ENCODE data around the gene CHD1. TPM values are rescaled to one million over a fixed set of nuclear protein-coding genes. Genes with fewer than 3 reads are reported as not detected.

CHD1 gene
- total RNA-seq, 4 donors from 2014 or later = 25.0 to 44.3 (median 33.8) TPM

DNA sequence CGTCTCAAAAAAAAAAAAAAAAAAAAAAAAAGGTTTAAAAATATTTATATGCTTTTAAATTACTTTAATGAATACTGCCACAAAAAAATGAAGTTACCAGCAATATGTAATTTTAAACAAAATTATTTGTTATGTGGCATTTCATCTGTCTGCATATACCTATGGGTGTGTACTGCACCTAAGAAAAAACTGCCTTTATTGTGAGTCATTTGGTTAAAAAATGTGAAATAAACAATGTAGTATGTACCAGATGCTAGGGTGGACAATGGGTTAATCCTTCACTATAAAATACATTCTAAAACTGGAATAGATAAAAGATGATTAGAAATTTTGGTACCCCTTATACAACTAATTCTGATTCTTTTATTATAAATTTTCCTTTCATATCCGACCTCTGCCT lies 12.3 kb downstream of the CHD1 start:
- ATAC-seq (no peak), DNase-seq (no peak)
- Histone ChIP-seq H3K9me3 (no peaks in the 10 kb centered on the region), H3K36me3 (peaks cover 0 to 14% of the 10 kb centered on the region in 2 donors), H3K4me1 (peaks cover 17 to 22% of the 10 kb centered on the region in 2 donors), H3K27me3 (no peaks in the 10 kb centered on the region), H3K27ac (no peak overlapping the region), H3K4me3 (no peak overlapping the region)
- in situ Hi-C loops (cut with MboI; ENCODE audit: low sequenced_read_pairs in 4 of 4) = no loop called here
- TF ChIP-seq POLR2A (IDR thresholded peaks at IDR 0.05) = no peak
- intact Hi-C loops (cut with DNase I; ENCODE audit: low total_unique reads) = no loop called here

DNA sequence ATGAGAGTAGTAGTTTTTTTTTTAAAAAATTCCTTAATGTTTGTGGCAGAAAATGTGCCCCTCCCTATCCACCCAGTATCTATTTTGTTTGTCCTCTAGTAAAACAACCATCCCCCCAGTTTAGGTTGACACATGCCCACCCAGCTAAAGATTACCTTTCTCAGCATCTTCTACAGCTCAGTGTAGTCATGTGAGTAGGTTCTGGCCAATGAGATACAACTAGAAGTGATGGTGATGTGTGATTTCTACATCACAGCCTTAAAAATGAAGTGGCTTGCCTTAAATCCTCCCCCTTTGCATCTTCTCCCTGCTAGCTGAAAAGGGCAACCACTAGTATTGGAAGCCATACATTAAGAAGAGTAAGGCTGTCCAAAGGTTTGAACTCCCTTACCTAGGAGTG lies 14.9 kb downstream of the CHD1 start:
- Histone ChIP-seq H3K9me3 (no peaks in the 10 kb centered on the region), H3K4me3 (no peak overlapping the region), H3K27me3 (no peaks in the 10 kb centered on the region), H3K4me1 (peaks cover 34 to 42% of the 10 kb centered on the region in 2 donors), H3K27ac (no peak overlapping the region), H3K36me3 (no peaks in the 10 kb centered on the region)
- TF ChIP-seq, protein P1, sequence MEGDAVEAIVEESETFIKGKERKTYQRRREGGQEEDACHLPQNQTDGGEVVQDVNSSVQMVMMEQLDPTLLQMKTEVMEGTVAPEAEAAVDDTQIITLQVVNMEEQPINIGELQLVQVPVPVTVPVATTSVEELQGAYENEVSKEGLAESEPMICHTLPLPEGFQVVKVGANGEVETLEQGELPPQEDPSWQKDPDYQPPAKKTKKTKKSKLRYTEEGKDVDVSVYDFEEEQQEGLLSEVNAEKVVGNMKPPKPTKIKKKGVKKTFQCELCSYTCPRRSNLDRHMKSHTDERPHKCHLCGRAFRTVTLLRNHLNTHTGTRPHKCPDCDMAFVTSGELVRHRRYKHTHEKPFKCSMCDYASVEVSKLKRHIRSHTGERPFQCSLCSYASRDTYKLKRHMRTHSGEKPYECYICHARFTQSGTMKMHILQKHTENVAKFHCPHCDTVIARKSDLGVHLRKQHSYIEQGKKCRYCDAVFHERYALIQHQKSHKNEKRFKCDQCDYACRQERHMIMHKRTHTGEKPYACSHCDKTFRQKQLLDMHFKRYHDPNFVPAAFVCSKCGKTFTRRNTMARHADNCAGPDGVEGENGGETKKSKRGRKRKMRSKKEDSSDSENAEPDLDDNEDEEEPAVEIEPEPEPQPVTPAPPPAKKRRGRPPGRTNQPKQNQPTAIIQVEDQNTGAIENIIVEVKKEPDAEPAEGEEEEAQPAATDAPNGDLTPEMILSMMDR (IDR thresholded peaks at IDR 0.05 in 4 of 5, conservative IDR thresholded peaks at IDR 0.05 in 1 of 5) = no peak
- TF ChIP-seq POLR2A (IDR thresholded peaks at IDR 0.05) = no peak
- no peak for DNase-seq
- no peak for ATAC-seq
- intact Hi-C loops (cut with DNase I; ENCODE audit: low total_unique reads) (no loop called here), in situ Hi-C loops (cut with MboI; ENCODE audit: low sequenced_read_pairs in 4 of 4) (no loop called here)

DNA sequence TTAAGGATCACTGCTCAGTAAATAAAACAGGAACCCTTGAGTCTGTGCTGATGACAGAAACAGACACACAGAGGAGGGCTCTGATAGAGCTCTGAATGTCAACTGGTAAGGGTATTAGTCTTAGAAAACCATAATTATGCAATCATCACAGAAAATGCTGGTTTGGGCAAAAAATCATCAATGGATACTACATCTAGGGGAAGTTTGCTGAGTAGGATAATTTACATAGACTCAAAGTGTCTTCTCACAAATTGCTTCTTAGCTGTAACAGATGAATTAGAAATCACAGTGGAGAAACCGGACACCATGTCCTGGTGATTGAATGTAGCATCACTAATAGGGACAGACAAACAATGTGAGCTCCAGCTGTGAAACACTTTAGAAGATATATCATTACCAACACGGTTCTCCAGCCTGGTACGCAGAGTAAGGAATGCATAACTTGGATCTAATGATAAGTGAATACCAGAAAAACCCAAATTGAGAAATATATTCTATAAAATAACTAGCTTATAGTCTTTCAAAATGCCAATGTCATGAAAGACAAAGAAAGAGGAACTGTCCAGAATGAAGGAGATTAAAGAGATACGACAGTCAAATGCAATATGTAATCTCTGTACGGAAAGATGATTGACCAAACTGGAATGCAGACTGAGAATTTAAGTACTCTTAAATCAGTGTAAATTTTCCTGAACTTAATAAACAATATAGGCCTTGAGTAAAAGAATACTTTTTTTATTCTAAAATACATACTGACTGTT lies 17.3 kb downstream of the CHD1 start:
- in situ Hi-C loops (cut with MboI; ENCODE audit: low sequenced_read_pairs in 4 of 4) (no loop called here), intact Hi-C loops (cut with DNase I; ENCODE audit: low total_unique reads) (no loop called here)
- no peaks in the 10 kb centered on the region for H3K9me3 ChIP-seq
- TF ChIP-seq, protein P1 (IDR thresholded peaks at IDR 0.05 in 4 of 5, conservative IDR thresholded peaks at IDR 0.05 in 1 of 5) = no peak
- TF ChIP-seq POLR2A (IDR thresholded peaks at IDR 0.05) = no peak
- H3K4me3 ChIP-seq = no peak overlapping the region
- ATAC-seq = peak in 1 of 2 donors; percentile 23
- H3K27me3 ChIP-seq = no peaks in the 10 kb centered on the region
- H3K4me1 ChIP-seq = peaks cover 34 to 46% of the 10 kb centered on the region in 2 donors
- no peak for DNase-seq
- no peaks in the 10 kb centered on the region for H3K36me3 ChIP-seq
- H3K27ac ChIP-seq = no peak overlapping the region

DNA sequence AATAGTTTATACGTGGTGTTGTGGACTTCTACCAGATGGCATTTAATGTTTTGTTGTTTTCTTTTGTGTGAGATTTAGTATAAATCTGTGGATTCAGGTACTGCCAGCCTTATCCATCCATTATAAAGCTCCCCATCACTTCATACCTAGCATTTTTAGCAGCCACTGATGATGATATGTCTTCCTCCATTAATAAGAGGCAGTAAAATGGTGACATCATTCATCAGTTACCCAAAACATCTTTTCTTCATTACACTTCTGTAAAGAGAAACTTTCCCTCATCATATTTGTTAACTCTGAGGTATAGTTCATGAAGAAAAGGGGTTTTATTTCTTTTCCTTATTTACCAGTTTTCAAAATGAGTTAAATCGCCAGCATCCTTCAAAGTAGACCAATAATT lies 19.4 kb downstream of the CHD1 start:
- TF ChIP-seq, protein P1 (IDR thresholded peaks at IDR 0.05 in 4 of 5, conservative IDR thresholded peaks at IDR 0.05 in 1 of 5) = no peak
- TF ChIP-seq POLR2A (IDR thresholded peaks at IDR 0.05) = no peak
- DNase-seq = no peak
- Histone ChIP-seq H3K4me3 (no peak overlapping the region), H3K4me1 (peaks cover 26 to 39% of the 10 kb centered on the region in 2 donors), H3K9me3 (no peaks in the 10 kb centered on the region), H3K27me3 (no peaks in the 10 kb centered on the region), H3K27ac (no peak overlapping the region), H3K36me3 (peaks cover 0 to 1% of the 10 kb centered on the region in 2 donors)
- no peak for ATAC-seq
- intact Hi-C loops (cut with DNase I; ENCODE audit: low total_unique reads) = no loop called here
- in situ Hi-C loops (cut with MboI; ENCODE audit: low sequenced_read_pairs in 4 of 4) = loop anchor here in 3 of 4 donors (5.0 kb wide), 2 partner anchors 118 to 123 kb away; no protein-coding TSS in a partner anchor

DNA sequence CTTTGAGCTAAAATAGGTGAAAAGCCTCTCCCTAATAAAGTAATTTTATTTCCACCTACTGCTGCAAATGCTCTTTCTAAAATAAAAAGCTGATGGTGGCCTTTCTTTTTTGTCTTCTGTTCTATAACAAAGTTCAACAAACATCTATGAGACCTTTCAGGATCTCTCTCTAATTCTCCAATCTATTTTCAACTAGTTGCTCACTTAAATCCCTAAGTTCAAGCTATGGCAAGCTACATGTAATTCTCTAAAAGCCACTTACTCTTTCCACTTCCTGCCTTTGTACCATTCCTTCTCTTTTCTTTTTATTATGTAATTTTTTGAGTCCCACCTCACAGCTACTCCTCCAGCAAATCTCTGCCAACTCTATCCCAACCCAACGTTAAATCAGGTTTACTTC lies 20.9 kb downstream of the CHD1 start:
- ATAC-seq = no peak
- intact Hi-C loops (cut with DNase I; ENCODE audit: low total_unique reads) (loop anchor here (2.0 kb wide), 1 partner anchor 151 kb away; no protein-coding TSS in a partner anchor), in situ Hi-C loops (cut with MboI; ENCODE audit: low sequenced_read_pairs in 4 of 4) (loop anchor here in 3 of 4 donors (5.0 kb wide), 2 partner anchors 119 to 124 kb away; no protein-coding TSS in a partner anchor)
- H3K9me3 ChIP-seq = no peaks in the 10 kb centered on the region
- TF ChIP-seq POLR2A (IDR thresholded peaks at IDR 0.05) = no peak
- TF ChIP-seq, protein P1 (IDR thresholded peaks at IDR 0.05 in 4 of 5, conservative IDR thresholded peaks at IDR 0.05 in 1 of 5) = no peak
- no peak for DNase-seq
- no peak overlapping the region for H3K27ac ChIP-seq
- peaks cover 0 to 13% of the 10 kb centered on the region in 2 donors for H3K36me3 ChIP-seq
- no peaks in the 10 kb centered on the region for H3K27me3 ChIP-seq
- peaks cover 23 to 36% of the 10 kb centered on the region in 2 donors for H3K4me1 ChIP-seq
- H3K4me3 ChIP-seq = no peak overlapping the region
